Left ventricle myocardium inferior (tissue), 1 donor: ENCODE results near the gene PIK3C3. TPM values are rescaled to one million over a fixed set of nuclear protein-coding genes. Genes with fewer than 3 reads are reported as not detected.

ENCODE experiments used
- DNase-seq: peaks from one replicate; pipeline ENCODE4 v3.0.0-alpha.2; 2020
- H3K27ac ChIP-seq: fragments of 200-600 bp; replicated peaks from 2 replicates; pipeline ENCODE4 v1.8.0; 2021
- H3K27me3 ChIP-seq: fragments of 200-600 bp; 2 replicates; pipeline ENCODE4 v1.8.0; 2021; ENCODE audit warnings: low read depth
- H3K36me3 ChIP-seq: fragments of 200-600 bp; 2 replicates; pipeline ENCODE4 v1.8.0; 2021
- H3K4me1 ChIP-seq: fragments of 200-600 bp; 2 replicates; pipeline ENCODE4 v1.8.0; 2021
- H3K4me3 ChIP-seq: fragments of 200-600 bp; 2 replicates; pipeline ENCODE4 v1.8.0; 2021; ENCODE audit warnings: mild to moderate bottlenecking, moderate library complexity
- H3K9me3 ChIP-seq: fragments of 200-600 bp; replicated peaks from 2 replicates; pipeline ENCODE4 v1.8.0; 2021
- intact Hi-C: fragments of 100-400 bp; cut with micrococcal nuclease; formaldehyde crosslinking; loops from one replicate; pipeline ENCODE4 v1.11.0; 2022
- total RNA-seq: library from RNA; stranded (reverse); fragmentation: NEBNext Ultra II Directional; extraction: Animal tissue kit (Norgen Biotek cat#: 25700); gene quantifications from one replicate; pipeline ENCODE4 v1.2.1, GENCODE V29; 2021
- TF ChIP-seq, protein P1 (sequence below): fragments of 200-600 bp; IDR thresholded peaks from 2 replicates; pipeline ENCODE4 v1.8.0; 2021; ENCODE audit warnings: antibody characterized with exemption, mild to moderate bottlenecking, borderline replicate concordance
- donor health status: DM: no; HTN: yes; CAD: no; lungs with severe emphysema.

PIK3C3 gene
- total RNA-seq, 1 donor from 2014 or later = 33.2 TPM

DNA sequence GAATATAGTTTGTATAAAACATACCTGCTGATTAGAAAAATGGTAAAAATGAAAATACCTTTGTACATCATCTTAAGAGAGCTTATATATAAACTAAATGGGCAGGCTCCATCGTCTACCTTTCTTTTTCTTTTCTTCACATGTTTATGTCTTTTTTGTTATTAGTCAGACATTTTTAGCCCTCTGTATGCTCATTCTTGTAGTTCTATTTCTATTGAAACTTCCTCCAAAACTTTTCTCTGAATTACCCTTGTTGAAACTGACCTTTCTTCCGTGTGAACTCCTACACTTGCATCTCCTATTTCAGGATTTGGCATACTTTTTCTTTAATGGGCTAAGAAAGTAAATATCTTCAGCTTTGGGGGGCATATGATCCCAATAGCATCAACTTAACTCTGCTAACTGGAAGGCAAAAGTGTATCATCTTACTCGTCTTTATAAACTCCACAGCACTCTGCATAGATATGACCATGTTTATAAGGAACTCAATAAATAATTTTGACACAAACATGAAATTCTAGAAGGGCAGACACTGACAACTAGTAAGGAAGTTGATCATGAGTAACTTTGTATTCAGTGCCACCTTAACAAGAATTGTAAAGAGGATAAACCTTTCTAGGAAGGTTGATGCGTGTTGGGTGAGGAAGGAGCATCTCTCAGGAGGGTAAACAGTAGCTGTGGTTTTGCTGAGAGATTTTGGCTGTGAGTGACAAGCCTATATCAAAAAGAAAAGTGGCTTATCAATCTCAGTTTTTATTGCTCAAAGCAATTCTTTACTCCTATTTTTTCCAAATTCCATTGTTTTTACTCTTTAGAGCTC is 127.6 kb downstream of the PIK3C3 start:
- TF ChIP-seq, protein P1, sequence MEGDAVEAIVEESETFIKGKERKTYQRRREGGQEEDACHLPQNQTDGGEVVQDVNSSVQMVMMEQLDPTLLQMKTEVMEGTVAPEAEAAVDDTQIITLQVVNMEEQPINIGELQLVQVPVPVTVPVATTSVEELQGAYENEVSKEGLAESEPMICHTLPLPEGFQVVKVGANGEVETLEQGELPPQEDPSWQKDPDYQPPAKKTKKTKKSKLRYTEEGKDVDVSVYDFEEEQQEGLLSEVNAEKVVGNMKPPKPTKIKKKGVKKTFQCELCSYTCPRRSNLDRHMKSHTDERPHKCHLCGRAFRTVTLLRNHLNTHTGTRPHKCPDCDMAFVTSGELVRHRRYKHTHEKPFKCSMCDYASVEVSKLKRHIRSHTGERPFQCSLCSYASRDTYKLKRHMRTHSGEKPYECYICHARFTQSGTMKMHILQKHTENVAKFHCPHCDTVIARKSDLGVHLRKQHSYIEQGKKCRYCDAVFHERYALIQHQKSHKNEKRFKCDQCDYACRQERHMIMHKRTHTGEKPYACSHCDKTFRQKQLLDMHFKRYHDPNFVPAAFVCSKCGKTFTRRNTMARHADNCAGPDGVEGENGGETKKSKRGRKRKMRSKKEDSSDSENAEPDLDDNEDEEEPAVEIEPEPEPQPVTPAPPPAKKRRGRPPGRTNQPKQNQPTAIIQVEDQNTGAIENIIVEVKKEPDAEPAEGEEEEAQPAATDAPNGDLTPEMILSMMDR = no peak
- H3K4me3 ChIP-seq = no peak overlapping the region
- no peaks in the 10 kb centered on the region for H3K27me3 ChIP-seq
- no peaks in the 10 kb centered on the region for H3K9me3 ChIP-seq
- peaks cover 51% of the 10 kb centered on the region for H3K36me3 ChIP-seq
- intact Hi-C loops = no loop called here
- H3K27ac ChIP-seq = no peak overlapping the region
- DNase-seq = no peak
- H3K4me1 ChIP-seq = no peaks in the 10 kb centered on the region

DNA sequence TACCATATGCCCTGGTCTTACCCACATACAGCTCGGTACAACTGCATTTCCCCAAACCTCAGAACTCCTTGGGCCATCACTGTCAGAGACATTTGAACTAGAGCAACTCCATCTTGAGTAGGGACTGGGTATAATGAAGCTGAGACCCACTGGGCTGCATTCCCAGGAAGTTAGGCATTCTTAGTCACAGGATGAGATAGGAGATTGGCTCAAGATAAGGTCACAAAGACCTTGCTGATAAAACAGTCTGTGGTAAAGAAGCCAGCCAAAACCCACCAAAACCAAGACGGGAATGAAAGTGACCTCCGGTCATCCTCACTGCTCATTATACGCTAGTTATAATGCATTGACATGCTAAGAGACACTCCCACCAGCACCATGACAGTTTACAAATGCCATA is 131.3 kb downstream of the PIK3C3 start:
- no peak overlapping the region for H3K4me3 ChIP-seq
- H3K4me1 ChIP-seq = no peaks in the 10 kb centered on the region
- no peaks in the 10 kb centered on the region for H3K9me3 ChIP-seq
- no peak for DNase-seq
- TF ChIP-seq, protein P1 = no peak
- no peak overlapping the region for H3K27ac ChIP-seq
- intact Hi-C loops = no loop called here
- H3K27me3 ChIP-seq = no peaks in the 10 kb centered on the region
- H3K36me3 ChIP-seq = peaks cover 24% of the 10 kb centered on the region

DNA sequence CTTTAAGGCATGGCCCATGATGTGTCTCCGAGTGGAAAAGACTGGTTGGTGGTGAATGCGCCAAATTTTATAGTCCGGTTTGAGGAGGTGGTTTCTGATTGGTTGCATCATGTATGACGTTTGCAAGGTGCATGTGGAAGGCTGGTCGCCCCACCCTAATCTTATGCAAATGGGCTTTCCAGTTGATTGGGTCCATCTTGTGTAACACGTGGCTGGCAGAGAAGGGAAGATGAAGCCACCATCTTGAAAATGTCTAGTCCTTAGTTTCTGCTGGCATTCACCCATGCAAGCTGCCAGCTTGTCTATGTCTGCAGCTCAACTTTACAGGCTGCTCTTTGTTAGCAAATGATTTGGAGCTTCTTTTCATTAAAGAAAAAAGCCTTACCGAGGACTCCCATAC is 132.2 kb downstream of the PIK3C3 start:
- Histone ChIP-seq H3K4me3 (no peak overlapping the region), H3K4me1 (no peaks in the 10 kb centered on the region), H3K27ac (no peak overlapping the region), H3K36me3 (peaks cover 18% of the 10 kb centered on the region), H3K27me3 (no peaks in the 10 kb centered on the region), H3K9me3 (no peaks in the 10 kb centered on the region)
- TF ChIP-seq, protein P1 = no peak
- intact Hi-C loops = no loop called here
- DNase-seq = no peak

DNA sequence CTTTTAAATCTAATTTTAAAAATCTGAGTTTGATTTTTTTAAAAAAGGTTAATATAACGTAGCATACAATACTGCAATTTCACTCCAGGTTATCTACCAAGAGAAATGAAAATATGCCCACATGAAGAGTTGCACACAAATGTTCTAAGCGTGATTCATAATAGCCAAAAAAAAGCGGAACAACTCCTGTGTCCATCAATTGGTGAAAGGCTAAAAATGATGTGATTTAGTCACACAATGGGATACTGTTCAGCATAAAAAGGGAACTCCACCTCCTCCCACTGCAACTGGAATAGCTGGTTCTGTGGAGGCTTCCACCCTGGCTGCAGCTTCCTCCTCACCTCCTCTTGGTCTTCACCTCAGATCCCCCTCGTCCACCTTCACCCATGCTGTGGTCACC is 132.8 kb downstream of the PIK3C3 start:
- intact Hi-C loops = no loop called here
- Histone ChIP-seq H3K27ac (no peak overlapping the region), H3K4me3 (no peak overlapping the region), H3K9me3 (no peaks in the 10 kb centered on the region), H3K4me1 (no peaks in the 10 kb centered on the region), H3K27me3 (no peaks in the 10 kb centered on the region), H3K36me3 (peaks cover 11% of the 10 kb centered on the region)
- no peak for DNase-seq
- TF ChIP-seq, protein P1 = no peak

DNA sequence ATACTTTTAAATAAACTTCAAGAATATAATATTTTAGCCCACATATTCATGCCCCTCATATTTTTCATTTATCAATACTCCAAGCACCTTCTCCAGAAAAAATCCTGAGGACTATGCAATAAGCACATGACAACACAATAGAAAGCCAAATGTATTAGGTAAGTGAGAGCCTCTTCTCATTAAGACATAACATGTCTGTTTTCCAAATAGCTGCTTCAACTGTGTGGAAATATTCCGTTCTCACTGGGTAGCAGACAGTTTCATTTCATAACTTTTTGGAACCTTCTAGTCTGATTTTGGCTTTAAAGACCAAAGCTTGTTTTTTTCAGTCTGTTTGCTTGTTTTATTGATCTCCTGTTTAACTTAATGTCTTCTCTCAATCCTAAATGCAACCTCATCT is 137.8 kb downstream of the PIK3C3 start:
- Histone ChIP-seq H3K9me3 (no peaks in the 10 kb centered on the region), H3K4me1 (no peaks in the 10 kb centered on the region), H3K36me3 (no peaks in the 10 kb centered on the region), H3K27me3 (no peaks in the 10 kb centered on the region), H3K27ac (no peak overlapping the region), H3K4me3 (no peak overlapping the region)
- no peak for DNase-seq
- intact Hi-C loops = no loop called here
- TF ChIP-seq, protein P1 = no peak
